NCI-H226 (cell line): ENCODE measurements around the gene HASPIN.
A peak's percentile ranks its signal among the peaks of the same experiment; 100 is the strongest.

Experiments used
- DNase-seq: peaks from one replicate; pipeline ENCODE4 v3.0.0-alpha.2; 2015

HASPIN gene

GRCh38 chr17:3739422-3740124 lies 15.9 kb downstream of the HASPIN start:
- no peak for DNase-seq

GRCh38 chr17:3740611-3741073 lies 16.9 kb downstream of the HASPIN start:
- DNase-seq: no peak

GRCh38 chr17:3744014-3744413 lies 20.3 kb downstream of the HASPIN start:
- DNase-seq: no peak

GRCh38 chr17:3745071-3745470 lies 21.4 kb downstream of the HASPIN start:
- peak; percentile 56 for DNase-seq

GRCh38 chr17:3747805-3748204 lies 24.1 kb downstream of the HASPIN start:
- DNase-seq: no peak

- DNase-seq: no peak
Measured at GRCh38 chr17:3748576-3748975, 24.9 kb downstream of the HASPIN start.

- no peak for DNase-seq
Measured at GRCh38 chr17:3750296-3750695, 26.6 kb downstream of the HASPIN start.

DNA sequence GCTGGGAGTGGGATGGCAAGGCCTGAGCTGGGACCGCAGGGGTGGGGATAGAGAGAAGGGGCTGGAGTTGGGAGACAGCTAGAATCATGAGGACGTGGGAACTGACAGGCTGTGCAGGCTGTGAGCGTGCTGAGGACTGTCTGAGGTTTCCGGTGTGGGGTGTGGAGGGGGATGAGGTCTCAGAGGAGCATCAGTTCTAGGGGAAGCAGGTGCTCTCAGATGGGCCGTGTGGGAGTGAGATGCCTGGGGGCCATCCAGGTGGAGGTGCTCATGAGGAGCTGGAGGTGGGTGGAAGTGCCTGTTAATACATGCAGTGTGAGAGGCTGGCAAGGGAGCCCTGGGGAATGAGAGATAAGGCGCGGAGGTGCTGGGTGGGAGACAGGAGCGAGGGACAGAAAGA lies 27.2 kb downstream of the HASPIN start:
- no peak for DNase-seq

DNA sequence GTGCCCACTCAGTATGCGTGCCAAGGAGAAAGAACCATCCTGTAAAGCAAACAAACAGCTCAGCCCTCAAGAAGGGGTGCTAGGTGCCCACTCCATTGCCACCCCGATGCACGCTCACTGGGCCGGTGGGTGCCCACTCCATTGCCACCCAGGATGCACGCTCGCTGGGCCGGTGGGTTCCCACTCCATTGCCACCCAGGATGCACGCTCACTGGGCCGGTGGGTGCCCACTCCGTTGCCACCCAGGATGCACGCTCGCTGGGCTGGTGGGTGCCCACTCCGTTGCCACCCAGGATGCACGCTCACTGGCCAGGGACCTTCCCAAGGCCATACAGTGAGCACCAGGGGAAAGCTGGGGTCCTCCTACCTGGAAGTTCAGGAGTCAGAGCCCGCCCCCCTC lies 28.1 kb downstream of the HASPIN start:
- DNase-seq: no peak

DNA sequence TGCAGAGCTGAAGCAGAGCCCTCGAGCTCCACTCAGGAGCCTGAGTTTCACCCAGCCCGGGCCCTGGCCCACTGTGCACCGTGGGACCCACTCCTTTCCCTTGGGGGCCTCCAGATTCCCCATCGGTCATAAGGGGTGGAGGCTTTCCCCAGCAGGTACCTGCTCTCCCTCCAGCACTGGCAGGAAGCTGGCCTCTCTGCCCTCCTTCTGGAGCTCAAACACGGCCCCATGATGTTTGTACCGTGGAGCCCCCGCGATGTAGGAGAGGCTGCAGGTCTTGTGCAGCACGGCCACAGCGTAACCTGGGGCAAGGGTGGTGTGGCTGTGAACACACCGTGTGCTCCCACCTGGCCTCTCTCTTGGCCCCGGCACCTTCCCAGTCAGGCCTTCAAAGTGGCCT lies 29.9 kb downstream of the HASPIN start:
- DNase-seq: no peak

DNA sequence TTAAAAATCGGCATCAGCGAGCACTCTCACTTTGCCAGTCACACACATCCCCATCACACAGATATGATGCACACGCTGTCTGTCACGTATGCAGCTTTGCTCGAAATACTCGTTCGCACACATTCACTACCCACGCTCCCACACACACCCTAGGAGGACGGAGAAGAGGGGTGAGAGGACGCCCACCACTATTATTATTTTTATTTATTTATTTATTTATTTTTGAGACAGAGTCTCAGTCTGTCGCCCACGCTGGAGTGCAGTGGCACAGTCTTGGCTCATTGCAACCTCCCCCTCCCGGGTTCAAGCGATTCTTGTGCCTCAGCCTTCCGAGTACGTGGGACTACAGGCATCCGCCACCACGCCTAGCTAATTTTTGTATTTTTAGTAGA lies 30.4 kb downstream of the HASPIN start:
- DNase-seq: no peak

GRCh38 chr17:3754458-3755334 lies 31.0 kb downstream of the HASPIN start:
- no peak for DNase-seq

DNA sequence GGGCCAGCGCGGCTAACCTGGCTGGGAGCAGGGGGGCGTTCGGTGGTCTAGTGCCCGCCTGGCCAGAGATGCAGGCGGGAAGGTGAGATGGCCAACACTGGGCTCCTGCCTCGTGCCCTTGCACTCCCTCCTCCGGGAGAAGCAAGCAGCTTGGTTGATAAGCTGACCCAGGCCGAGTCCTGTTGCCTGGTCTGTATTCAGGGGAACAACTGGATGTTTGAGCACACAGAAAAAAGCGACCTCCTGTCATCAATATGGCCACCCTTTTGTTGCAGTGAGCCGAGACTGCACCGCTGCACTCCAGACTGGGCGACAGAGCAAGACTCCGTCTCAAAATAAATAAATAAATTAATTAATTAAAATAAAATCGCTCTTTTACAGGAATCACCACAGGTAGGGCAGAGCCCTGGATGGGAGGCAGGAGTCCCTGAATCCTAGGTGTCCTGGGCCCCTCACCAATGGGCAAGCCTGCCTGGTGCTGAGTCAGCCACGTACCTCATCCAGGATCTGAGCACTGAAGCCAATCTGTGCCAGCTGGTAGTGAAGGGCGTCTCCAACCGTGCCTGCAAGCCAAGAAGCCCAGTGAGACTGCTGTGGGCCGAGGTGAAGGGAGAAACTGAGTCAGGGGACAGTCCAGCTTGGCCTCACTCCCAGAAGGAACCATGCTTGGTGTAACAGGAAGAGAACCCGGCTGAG lies 31.8 kb downstream of the HASPIN start:
- DNase-seq: no peak

DNA sequence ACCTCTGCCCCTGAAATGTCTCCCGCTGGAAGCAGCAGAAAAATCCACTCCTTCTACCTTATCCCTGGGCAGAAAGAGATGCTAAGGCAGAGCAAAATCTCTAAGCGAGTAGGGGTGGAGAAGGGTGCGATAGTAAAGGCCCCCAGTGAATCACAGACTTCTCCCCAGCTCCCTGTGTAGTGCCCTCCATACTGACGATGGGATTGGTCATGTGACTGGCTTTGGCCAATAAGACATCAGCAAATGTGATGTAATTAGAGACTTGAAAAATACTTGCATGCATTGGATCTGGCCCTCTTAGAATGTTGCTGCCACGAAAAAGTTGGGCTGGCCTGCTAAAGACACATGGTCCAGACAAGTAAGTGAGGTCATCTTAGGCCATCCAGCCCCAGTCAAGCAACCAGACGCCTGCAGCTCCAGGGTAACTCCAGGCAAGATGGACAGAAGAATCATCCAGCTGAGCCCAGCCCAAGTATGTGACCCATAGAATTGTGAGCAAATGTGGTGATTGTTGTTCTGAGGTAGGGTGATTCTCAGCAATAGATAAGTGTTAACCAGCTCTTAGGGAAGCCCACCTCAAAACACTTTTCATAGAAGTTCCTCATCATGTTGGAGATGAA lies 36.0 kb downstream of the HASPIN start:
- no peak for DNase-seq

DNA sequence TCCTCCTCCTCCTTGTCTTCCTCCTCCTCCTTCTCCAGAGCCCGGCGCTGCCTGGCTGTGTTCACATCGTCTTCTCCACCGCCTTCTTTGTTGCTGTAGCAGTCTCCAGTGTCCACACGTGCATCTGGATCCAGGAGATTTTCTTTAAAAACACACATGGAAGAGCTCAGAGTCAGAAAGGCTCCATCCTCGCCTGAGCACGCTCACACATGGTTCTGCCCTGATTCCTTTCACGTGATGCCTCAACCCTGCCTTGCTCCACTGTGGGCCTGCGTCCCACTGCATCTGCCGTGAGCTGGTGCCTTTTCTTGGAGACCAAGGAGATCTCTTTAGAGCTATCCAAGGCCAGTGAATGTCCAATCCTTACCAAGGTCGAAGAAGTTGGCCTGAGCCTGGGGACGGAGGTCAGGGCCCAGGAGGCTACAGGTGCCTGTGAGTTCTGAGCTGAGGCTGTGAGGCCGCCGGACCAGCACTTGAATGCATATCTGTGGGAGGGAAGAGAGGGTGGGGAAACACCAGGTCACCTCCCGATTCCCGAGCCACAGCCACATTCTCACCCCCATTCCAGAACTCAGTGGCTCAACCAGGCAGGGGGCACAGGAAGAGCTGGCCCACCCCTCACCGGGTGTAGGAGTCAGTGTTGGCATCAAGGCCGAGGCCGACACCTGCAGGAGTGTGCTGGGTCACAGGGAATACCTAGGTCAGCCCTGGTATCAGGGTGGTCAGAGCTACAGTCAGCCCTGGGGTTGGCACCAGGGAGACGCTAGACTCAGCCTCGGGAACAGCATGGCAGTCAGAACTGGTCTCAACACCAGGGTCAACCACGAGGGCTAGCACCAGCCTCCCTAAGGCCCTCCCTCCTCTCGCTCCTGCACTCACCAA lies 37.6 kb downstream of the HASPIN start:
- no peak for DNase-seq

DNA sequence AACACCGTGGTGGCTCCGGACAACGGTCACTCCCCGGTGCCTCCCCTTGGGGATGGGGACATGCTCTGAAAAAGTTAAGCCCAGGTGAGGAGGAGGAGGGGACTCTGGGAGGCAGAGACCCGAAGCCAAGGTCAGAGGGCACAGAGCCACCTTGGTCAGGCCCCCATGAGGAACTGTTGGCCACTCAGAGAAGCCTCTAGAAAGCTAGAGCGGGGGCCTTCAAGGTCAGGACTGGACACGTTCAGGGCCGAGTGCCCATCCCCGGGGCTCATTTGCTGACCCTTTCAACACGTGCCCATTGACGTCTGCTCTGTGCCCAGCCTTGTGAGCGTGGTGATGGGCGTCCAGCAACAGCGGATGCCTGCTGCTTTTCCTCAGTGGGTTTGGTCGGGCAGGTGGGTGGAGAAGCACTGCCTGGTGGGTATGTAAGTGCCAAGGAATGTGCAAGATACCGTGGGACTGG lies 38.2 kb downstream of the HASPIN start:
- no peak for DNase-seq

- no peak for DNase-seq
Measured at GRCh38 chr17:3762922-3763776, 39.4 kb downstream of the HASPIN start.

DNA sequence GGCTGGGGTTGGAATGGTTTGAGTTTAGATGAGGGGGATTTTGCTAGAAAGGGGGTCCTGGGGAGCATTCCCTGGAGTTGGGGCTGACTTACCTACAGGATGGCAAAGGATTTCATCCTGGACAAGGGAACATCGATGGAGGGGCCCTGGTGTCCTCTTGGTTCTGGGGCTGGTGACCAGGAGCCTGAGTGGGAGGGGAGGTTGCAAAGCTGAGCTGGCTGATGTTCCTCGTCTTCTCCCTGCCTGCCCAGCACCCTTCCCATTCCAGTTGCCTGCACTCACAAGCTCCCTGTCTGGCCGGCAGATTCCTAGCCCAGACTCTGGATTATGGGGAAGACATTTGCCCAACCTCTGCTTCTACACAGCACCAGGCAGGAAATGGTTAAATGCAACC lies 40.1 kb downstream of the HASPIN start:
- no peak for DNase-seq

- no peak for DNase-seq
Measured at GRCh38 chr17:3765981-3766380, 42.3 kb downstream of the HASPIN start.

DNA sequence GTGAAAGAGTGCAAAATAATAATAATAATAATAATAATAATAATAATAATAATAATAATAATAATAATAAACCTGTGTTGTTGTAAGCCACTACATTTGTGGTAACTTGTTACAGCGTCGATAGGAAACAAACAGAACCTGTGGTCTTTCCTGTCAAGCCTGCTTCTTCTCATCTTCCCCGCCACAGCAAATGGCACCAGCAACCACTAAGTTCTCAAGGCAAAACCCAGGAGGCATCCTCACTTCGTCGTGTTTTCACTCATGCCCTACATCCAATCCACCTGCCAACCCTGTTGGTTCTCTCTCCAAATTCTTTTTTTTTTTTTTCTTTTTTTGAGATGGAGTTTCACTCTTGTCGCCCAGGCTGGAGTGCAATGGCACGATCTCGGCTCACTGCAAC lies 43.1 kb downstream of the HASPIN start:
- DNase-seq: no peak

GRCh38 chr17:3768341-3768740 lies 44.6 kb downstream of the HASPIN start:
- DNase-seq: no peak
